ENCODE results near the gene STRIT1.

GRCh38 chr3:155323063-155323666 is 29.7 kb upstream of the STRIT1 start:
- TF ChIP-seq CTCF (conservative IDR thresholded peaks at IDR 0.05 in 1 of 2, IDR thresholded peaks at IDR 0.05 in 1 of 2; ENCODE audit: low read depth in 1 of 2, low read length in 2 of 2) (peak; percentile 75 to 77), EZH2 (IDR thresholded peaks at IDR 0.05; ENCODE audit: low read length, missing control alignments) (no peak)

All from fibroblast of lung (primary cell).